Small intestine (tissue), 16 donors: ENCODE data around the gene IL17D. TPM values are rescaled to one million over a fixed set of nuclear protein-coding genes. Genes with fewer than 3 reads are reported as not detected.

Experiments
- DNase-seq, 2 donors: peaks; one replicate each; pipeline versions ENCODE4 v3.0.0 to v3.0.0-alpha.2; 2013
- FAIRE-seq: peaks from 2 replicates; lab custom pipeline; 2012; peaks lifted over from hg19 to GRCh38; lab: Jason Lieb, UNC
- H3K27ac ChIP-seq, 3 donors: one replicate each; pipeline ENCODE4 v1.5.1; 2013; ENCODE audit warnings: low read length in 2 of 3, mild to moderate bottlenecking in 2 of 3, control low read depth in 1 of 3, inconsistent platforms in 1 of 3, low read depth in 1 of 3, moderate library complexity in 1 of 3
- H3K27me3 ChIP-seq, 3 donors: one replicate each; pipeline ENCODE4 v1.6.1; 2013; ENCODE audit warnings: low read length in 3 of 3, inconsistent platforms in 1 of 3; ENCODE audit not compliant: control insufficient read depth in 3 of 3, insufficient read depth in 3 of 3
- H3K36me3 ChIP-seq, 3 donors: one replicate each; pipeline ENCODE4 v1.6.1; 2013; ENCODE audit warnings: low read length in 3 of 3, inconsistent platforms in 1 of 3, low read depth in 1 of 3, mild to moderate bottlenecking in 1 of 3, moderate library complexity in 1 of 3; ENCODE audit not compliant: control insufficient read depth in 3 of 3, insufficient read depth in 2 of 3
- H3K4me1 ChIP-seq, 3 donors: one replicate each; pipeline ENCODE4 v1.6.1; 2013; ENCODE audit warnings: low read length in 2 of 3, inconsistent platforms in 1 of 3, low read depth in 1 of 3, mild to moderate bottlenecking in 1 of 3, moderate library complexity in 1 of 3; ENCODE audit not compliant: control insufficient read depth in 3 of 3, insufficient read depth in 2 of 3
- H3K4me3 ChIP-seq, 3 donors: one replicate each; pipeline ENCODE4 v1.5.1; 2013; ENCODE audit warnings: low read length in 3 of 3, control low read depth in 1 of 3, inconsistent platforms in 1 of 3, low read depth in 1 of 3, mild to moderate bottlenecking in 1 of 3, moderate library complexity in 1 of 3
- H3K9me3 ChIP-seq, 2 donors: one replicate each; pipeline ENCODE4 v1.6.1; 2013; ENCODE audit warnings: low read depth in 1 of 2, low read length in 1 of 2; ENCODE audit not compliant: control insufficient read depth in 2 of 2, insufficient read depth in 1 of 2
- WGBS, 3 donors: extraction: QIAGEN DNeasy Blood & Tissue Kit; methylation state at CpG; one replicate each; pipeline ENCODE4 v1.1.7; 2013; 5-methylcytosine and 5-hydroxymethylcytosine counted together
- long read RNA-seq, 10 donors: transcript quantifications; one replicate each; lab custom pipeline, GENCODE V29; 2026
- polyA plus RNA-seq, 4 donors: library from polyadenylated mRNA; stranded (reverse) in 3 of 4; unstranded in 1 of 4; fragments of 200-250 nt in 3 of 4; fragments of 120-200 nt in 1 of 4; gene quantifications; one replicate each; pipeline versions ENCODE4 v1.2.1 to v1.2.3, GENCODE V29; 2013
- donor health status: healthy with polysubstance abuse.
- donor health status: control.
- donor health status: control.
- donor health status: Bipolar disorder and iron deficiency.
- donor health status: healthy.

The IL17D gene, protein sequence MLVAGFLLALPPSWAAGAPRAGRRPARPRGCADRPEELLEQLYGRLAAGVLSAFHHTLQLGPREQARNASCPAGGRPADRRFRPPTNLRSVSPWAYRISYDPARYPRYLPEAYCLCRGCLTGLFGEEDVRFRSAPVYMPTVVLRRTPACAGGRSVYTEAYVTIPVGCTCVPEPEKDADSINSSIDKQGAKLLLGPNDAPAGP
- 10 to 100 TPM in 1 of 4 donors, 1 to 10 TPM in 3; 1.7 to 28.4 (median 2.0) TPM for polyA plus RNA-seq
- long read RNA-seq, donor 1: 0 reads
- long read RNA-seq, donor 2, partial matches to known transcripts: 0 of 1 reads
- long read RNA-seq, donor 2, other reads (novel, unspliced or antisense): 0 of 1 reads
- long read RNA-seq, donor 3: 0 reads
- long read RNA-seq, donor 4: 0 reads
- long read RNA-seq, donor 5, partial matches to known transcripts: 28 of 28 reads
- long read RNA-seq, donor 5, other reads (novel, unspliced or antisense): 0 of 28 reads
- long read RNA-seq, donor 6: 0 reads
- long read RNA-seq, donor 7: 0 reads
- long read RNA-seq, donor 8: 0 reads
- long read RNA-seq, donor 9: 0 reads
- long read RNA-seq, donor 10, partial matches to known transcripts: 15 of 15 reads
- long read RNA-seq, donor 10, other reads (novel, unspliced or antisense): 0 of 15 reads

DNA sequence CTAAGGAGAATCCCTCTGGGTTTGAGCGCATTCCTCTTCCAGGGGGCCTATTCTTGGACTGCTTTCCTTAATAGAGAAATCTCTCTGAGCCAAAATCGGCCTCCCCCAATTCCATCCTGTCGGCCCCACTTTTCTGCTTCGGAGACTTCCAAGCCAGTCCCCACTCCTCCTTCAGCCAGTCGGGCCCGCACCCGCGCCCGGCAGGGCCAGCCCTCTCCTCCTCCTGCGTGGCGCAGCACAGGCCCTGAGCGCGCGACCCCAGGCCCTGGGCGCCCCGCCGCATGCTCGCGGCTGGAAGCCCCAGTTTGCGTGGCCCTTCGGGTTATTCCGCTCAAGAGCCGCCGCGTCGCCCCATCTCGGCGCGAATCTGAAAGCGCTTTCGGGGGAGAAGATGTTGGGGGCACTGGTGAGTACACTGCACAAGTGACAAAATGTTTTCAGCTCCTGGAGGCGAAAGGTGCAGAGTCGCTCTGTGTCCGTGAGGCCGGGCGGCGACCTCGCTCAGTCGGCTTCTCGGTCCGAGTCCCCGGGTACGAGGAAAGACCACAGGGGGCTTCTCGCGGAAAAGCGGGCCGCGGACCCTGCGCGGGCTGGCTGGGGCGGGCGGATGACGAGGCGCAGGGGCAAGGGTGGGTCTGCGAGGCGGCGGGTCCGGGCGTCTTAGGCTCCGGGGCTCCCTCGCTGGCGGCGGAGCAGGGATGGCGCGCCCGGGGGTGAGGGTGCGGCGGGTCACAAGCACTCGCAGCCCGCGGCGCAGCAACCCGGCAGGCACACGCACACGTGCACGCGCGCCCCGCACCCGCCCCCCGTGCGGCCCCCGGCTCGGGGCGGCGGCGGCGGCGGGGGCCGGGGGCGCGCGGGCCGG is at the start of gene IL17D:
Gene IL17D, plus strand, starts transcription at position 785 of the 865 bp plus-strand sequence. CDS start 303 bp downstream, outside the sequence.
- Histone ChIP-seq H3K27me3 (peaks cover 0 to 3% (median 0%) of the 10 kb centered on the region in 3 donors), H3K9me3 (no peaks in the 10 kb centered on the region), H3K4me3 (peak within 1 kb of the TSS; percentile 60 to 69 (median 66)), H3K36me3 (no peaks in the 10 kb centered on the region), H3K4me1 (peaks cover 0 to 3% (median 0%) of the 10 kb centered on the region in 3 donors), H3K27ac (peak within 1 kb of the TSS; percentile 22 to 79 (median 69))
- DNase-seq (peak; percentile 33 to 81), FAIRE-seq (no peak)
- WGBS, 3 donors: 1% methylated on average over 57 to 94 of the region's 94 CpGs

DNA sequence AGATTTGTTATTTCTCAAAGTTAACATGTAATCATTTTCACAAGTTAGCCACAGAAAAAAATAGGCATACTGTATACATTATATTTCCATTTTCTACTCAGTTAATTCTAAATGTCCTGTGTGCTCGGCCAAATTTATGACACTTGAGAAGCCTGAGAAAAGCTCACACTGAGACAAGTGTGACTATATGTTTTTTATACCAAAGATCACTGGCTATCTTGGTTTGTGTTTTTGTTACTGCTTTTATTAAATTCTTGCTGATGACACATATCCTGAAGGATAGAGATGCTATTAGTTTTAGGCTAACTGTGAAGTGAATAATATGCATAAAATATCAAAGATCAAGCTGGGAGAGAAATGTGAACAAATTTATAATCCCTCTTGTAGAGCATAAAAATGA is 49.3 kb upstream of the IL17D start:
- WGBS, 3 donors: 87 to 97% (median 89%) methylated on average over 1 of the region's 1 CpG
- H3K4me1 ChIP-seq: no peaks in the 10 kb centered on the region
- H3K9me3 ChIP-seq: no peaks in the 10 kb centered on the region
- H3K36me3 ChIP-seq: peaks cover 0 to 11% (median 0%) of the 10 kb centered on the region in 3 donors
- no peak for FAIRE-seq
- H3K4me3 ChIP-seq: no peak overlapping the region
- H3K27ac ChIP-seq: no peak overlapping the region
- no peak for DNase-seq
- H3K27me3 ChIP-seq: no peaks in the 10 kb centered on the region

DNA sequence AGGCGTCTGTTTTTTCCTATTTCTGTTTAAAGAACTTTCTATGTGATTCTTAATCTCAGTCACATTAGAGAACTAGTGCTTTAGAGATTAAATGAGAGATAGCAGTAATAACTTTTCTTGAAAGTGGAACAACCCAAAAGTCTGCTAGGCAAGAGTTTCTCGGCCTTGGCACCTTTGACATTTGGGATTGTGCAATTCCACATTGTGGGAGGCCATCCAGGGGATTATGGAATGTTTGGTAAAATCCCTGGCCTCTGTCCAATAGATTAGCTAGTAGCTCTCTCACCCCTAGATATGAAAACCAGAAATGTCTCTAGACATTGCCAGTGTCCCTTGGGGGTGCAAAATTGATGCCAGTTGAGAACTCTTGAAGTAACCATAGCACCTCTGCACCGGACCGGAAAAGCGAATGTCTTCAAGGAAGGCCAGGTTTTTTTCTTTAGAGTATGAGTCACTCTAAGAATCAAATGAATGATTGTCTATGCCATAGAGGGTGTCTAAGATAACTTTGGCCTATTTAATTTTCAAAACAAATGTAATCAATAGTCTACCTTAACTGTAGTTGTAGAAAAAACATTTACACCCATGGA is 45.0 kb upstream of the IL17D start:
- no peak overlapping the region for H3K27ac ChIP-seq
- no peak for DNase-seq
- H3K27me3 ChIP-seq: no peaks in the 10 kb centered on the region
- no peak overlapping the region for H3K4me3 ChIP-seq
- no peak for FAIRE-seq
- 73 to 85% (median 84%) methylated on average over 5 of the region's 5 CpGs for WGBS, 3 donors
- no peaks in the 10 kb centered on the region for H3K4me1 ChIP-seq
- no peaks in the 10 kb centered on the region for H3K9me3 ChIP-seq
- peaks cover 0 to 16% (median 2%) of the 10 kb centered on the region in 3 donors for H3K36me3 ChIP-seq

DNA sequence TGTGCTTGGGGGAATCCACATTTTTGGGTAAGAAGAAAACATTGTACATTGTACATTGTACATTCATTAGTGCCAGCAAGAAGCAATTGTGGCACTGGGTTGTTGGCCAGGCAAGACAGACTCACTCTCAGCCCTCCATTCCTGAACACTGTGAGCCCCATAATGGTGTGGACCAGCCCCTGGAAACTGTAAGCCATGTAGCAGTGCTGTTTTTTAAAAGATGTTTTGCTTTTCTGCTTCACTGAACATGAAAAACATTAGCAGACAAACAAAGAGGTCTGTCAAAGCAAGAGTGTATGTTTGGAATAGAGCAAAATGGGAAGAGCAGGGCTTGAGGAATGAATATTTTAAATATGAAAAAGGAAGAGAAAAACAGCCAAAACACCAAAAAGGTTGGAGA is 39.1 kb upstream of the IL17D start:
- FAIRE-seq (no peak), DNase-seq (no peak)
- Histone ChIP-seq H3K4me1 (no peaks in the 10 kb centered on the region), H3K27me3 (no peaks in the 10 kb centered on the region), H3K4me3 (no peak overlapping the region), H3K36me3 (peaks cover 2 to 14% (median 2%) of the 10 kb centered on the region in 3 donors), H3K27ac (no peak overlapping the region), H3K9me3 (no peaks in the 10 kb centered on the region)

DNA sequence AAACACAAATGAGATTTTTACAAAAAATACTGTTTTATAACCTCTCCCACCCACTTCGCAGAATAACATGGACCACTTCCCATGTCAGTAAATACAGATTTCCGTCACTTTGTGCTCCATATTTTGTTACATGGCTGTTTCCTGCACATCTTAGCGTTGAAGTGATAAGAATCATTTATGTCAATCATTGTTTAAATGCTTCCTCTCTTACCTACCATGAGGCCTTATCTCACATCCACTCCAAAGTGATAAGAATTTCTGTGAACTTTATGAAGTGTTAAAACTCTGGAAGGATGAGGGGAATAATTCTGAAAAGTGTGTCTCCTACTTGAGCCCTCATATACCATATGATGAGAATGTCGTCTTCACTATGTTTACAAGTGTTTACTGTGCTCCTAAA is 36.6 kb upstream of the IL17D start:
- WGBS, 3 donors: 80 to 83% (median 82%) methylated on average over 4 of the region's 4 CpGs
- no peak for FAIRE-seq
- peaks cover 0 to 12% (median 2%) of the 10 kb centered on the region in 3 donors for H3K36me3 ChIP-seq
- no peak overlapping the region for H3K4me3 ChIP-seq
- no peak overlapping the region for H3K27ac ChIP-seq
- no peaks in the 10 kb centered on the region for H3K27me3 ChIP-seq
- H3K4me1 ChIP-seq: no peaks in the 10 kb centered on the region
- no peaks in the 10 kb centered on the region for H3K9me3 ChIP-seq
- DNase-seq: no peak

DNA sequence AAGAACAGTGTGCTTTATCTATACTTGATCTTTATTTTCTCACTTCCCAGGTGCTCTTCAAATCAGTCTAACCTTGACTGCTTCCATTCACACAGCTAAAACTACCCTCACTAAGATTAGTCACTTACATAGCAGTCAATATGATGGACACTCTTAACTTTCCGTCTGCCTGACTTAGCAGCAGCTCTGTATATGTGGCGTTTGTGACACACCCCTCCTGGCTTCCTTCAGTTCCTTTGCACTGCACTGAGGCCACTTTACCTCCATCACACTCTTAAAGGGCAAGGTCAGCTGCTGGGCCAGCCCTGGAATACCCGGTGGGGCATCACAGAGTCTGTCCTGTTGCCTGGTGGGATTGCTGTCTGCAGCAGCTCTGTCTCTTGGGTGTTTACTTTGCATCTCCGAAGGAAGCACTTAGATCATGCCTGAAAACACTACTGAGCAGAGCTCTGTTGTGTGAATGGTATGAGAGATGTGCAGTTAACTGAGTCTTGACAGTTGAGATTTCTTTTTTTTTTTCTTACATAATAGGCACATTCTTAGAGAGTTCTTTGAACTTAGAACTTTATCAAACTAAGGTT is 35.6 kb upstream of the IL17D start:
- H3K27ac ChIP-seq: no peak overlapping the region
- no peaks in the 10 kb centered on the region for H3K9me3 ChIP-seq
- peaks cover 0 to 16% (median 4%) of the 10 kb centered on the region in 3 donors for H3K36me3 ChIP-seq
- H3K4me3 ChIP-seq: no peak overlapping the region
- 24 to 41% (median 39%) methylated on average over 4 of the region's 4 CpGs for WGBS, 3 donors
- no peaks in the 10 kb centered on the region for H3K4me1 ChIP-seq
- DNase-seq: peak in 1 of 2 donors; percentile 5
- no peaks in the 10 kb centered on the region for H3K27me3 ChIP-seq
- FAIRE-seq: no peak

DNA sequence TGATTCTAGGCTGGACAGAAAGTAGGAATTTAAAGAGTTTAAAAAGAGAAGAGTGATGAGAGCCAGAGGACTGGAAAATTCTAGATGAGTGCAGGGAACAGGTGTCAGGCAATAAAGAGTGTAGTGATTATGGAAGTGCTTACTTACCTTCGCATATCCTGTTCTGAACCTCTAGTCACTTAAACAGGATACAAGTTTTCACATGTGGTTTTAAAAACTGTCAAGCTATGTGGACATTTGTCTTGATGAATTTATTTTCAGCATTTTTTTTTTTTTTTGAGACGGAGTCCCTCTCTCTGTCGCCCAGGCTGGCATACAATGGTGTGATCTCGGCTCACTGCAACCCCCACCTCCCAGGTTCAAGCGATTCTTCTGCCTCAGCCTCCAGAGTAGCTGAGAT is 34.3 kb upstream of the IL17D start:
- no peak for FAIRE-seq
- H3K27me3 ChIP-seq: no peaks in the 10 kb centered on the region
- no peak overlapping the region for H3K4me3 ChIP-seq
- 74 to 96% (median 84%) methylated on average over 5 of the region's 5 CpGs for WGBS, 3 donors
- H3K9me3 ChIP-seq: no peaks in the 10 kb centered on the region
- peaks cover 0 to 19% (median 3%) of the 10 kb centered on the region in 3 donors for H3K36me3 ChIP-seq
- no peak overlapping the region for H3K27ac ChIP-seq
- no peak for DNase-seq
- H3K4me1 ChIP-seq: no peaks in the 10 kb centered on the region
